WTC11 (cell line): ENCODE measurements around the gene KCNC4.

Experiments used
- CREB1 ChIP-seq: sonication (generic); formaldehyde crosslinking; IDR thresholded peaks from 2 replicates; pipeline ENCODE4 v1.8.0; 2023; ENCODE audit warnings: mild to moderate bottlenecking, missing genetic modification reagents
- IRF2 ChIP-seq: sonication (generic); formaldehyde crosslinking; IDR thresholded peaks from 2 replicates; pipeline ENCODE4 v1.8.0; 2022; ENCODE audit warnings: low read depth, missing genetic modification reagents, borderline replicate concordance
- NR2C2 ChIP-seq: sonication (generic); formaldehyde crosslinking; IDR thresholded peaks from 2 replicates; pipeline ENCODE4 v1.8.0; 2022; ENCODE audit warnings: mild to moderate bottlenecking, missing genetic modification reagents
- TP53 ChIP-seq: sonication (generic); formaldehyde crosslinking; IDR thresholded peaks from 2 replicates; pipeline ENCODE4 v1.8.1; 2023; ENCODE audit warnings: mild to moderate bottlenecking, missing genetic modification reagents
- ZNF138 ChIP-seq: sonication (generic); formaldehyde crosslinking; conservative IDR thresholded peaks from 2 replicates; pipeline ENCODE4 v1.8.1; 2022; ENCODE audit warnings: mild to moderate bottlenecking, moderate library complexity, missing genetic modification reagents
- ZNF317 ChIP-seq: sonication (generic); formaldehyde crosslinking; IDR thresholded peaks from 2 replicates; pipeline ENCODE4 v1.8.1; 2023; ENCODE audit warnings: low read depth, mild to moderate bottlenecking, moderate library complexity, missing genetic modification reagents, borderline replicate concordance
- TF ChIP-seq, protein P1 (sequence below): fragments of 200-600 bp; IDR thresholded peaks from 2 replicates; pipeline ENCODE4 v1.8.0; 2022; ENCODE audit warnings: antibody characterized with exemption
- TF ChIP-seq, protein P2 (sequence below): sonication (generic); formaldehyde crosslinking; IDR thresholded peaks from 2 replicates; pipeline ENCODE4 v1.8.1; 2023; ENCODE audit warnings: mild to moderate bottlenecking, missing genetic modification reagents, moderate library complexity
- TF ChIP-seq, protein P3 (sequence below): sonication (generic); formaldehyde crosslinking; IDR thresholded peaks from 2 replicates; pipeline ENCODE4 v1.8.1; 2023; ENCODE audit warnings: mild to moderate bottlenecking, missing genetic modification reagents, moderate library complexity
- TF ChIP-seq, protein P4 (sequence below): sonication (generic); formaldehyde crosslinking; conservative IDR thresholded peaks from 2 replicates; pipeline ENCODE4 v1.8.1; 2022; ENCODE audit warnings: mild to moderate bottlenecking, missing genetic modification reagents
- TF ChIP-seq, protein P5 (sequence below): sonication (generic); formaldehyde crosslinking; IDR thresholded peaks from 2 replicates; pipeline ENCODE4 v1.8.0; 2022; ENCODE audit warnings: mild to moderate bottlenecking, missing genetic modification reagents
- TF ChIP-seq, protein P6 (sequence below): sonication (generic); formaldehyde crosslinking; IDR thresholded peaks from 2 replicates; pipeline ENCODE4 v1.8.1; 2022; ENCODE audit warnings: low read depth, missing genetic modification reagents, borderline replicate concordance
- TF ChIP-seq, protein P7 (sequence below): sonication (generic); formaldehyde crosslinking; IDR thresholded peaks from 2 replicates; pipeline ENCODE4 v1.8.1; 2023; ENCODE audit warnings: mild to moderate bottlenecking, moderate library complexity, missing genetic modification reagents

DNA sequence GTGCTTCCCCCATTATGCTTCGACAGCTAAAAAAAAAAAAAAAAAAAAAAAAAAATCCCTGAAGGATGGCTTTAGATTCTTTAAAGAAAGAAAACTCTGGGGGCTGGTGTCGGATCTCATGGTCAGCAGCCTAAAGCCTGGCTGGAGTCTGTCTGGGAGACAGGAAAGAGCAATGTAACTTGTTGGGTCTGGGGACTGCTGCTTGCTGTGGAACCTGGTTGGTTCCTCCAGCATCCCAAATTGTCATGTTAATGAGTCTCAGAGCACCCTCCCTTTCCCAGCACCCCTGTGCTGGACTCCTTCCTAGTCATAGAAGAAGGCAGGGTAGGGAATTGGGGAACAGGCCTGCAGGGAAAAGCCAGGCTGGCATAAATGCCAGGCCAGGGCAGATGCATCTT lies 3.0 kb downstream of the KCNC4 start:
- TF ChIP-seq, protein P1, sequence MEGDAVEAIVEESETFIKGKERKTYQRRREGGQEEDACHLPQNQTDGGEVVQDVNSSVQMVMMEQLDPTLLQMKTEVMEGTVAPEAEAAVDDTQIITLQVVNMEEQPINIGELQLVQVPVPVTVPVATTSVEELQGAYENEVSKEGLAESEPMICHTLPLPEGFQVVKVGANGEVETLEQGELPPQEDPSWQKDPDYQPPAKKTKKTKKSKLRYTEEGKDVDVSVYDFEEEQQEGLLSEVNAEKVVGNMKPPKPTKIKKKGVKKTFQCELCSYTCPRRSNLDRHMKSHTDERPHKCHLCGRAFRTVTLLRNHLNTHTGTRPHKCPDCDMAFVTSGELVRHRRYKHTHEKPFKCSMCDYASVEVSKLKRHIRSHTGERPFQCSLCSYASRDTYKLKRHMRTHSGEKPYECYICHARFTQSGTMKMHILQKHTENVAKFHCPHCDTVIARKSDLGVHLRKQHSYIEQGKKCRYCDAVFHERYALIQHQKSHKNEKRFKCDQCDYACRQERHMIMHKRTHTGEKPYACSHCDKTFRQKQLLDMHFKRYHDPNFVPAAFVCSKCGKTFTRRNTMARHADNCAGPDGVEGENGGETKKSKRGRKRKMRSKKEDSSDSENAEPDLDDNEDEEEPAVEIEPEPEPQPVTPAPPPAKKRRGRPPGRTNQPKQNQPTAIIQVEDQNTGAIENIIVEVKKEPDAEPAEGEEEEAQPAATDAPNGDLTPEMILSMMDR = no peak
- no peak for TF ChIP-seq IRF2 (CRISPR knock-in tag)
- TF ChIP-seq CREB1 = no peak
- TF ChIP-seq TP53 (CRISPR knock-in tag) = no peak
- TF ChIP-seq, protein P2, sequence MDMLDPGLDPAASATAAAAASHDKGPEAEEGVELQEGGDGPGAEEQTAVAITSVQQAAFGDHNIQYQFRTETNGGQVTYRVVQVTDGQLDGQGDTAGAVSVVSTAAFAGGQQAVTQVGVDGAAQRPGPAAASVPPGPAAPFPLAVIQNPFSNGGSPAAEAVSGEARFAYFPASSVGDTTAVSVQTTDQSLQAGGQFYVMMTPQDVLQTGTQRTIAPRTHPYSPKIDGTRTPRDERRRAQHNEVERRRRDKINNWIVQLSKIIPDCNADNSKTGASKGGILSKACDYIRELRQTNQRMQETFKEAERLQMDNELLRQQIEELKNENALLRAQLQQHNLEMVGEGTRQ (CRISPR knock-in tag) = no peak
- no peak for TF ChIP-seq ZNF138 (CRISPR knock-in tag)
- TF ChIP-seq, protein P3, sequence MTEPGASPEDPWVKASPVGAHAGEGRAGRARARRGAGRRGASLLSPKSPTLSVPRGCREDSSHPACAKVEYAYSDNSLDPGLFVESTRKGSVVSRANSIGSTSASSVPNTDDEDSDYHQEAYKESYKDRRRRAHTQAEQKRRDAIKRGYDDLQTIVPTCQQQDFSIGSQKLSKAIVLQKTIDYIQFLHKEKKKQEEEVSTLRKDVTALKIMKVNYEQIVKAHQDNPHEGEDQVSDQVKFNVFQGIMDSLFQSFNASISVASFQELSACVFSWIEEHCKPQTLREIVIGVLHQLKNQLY (CRISPR knock-in tag) = no peak
- TF ChIP-seq, protein P4, sequence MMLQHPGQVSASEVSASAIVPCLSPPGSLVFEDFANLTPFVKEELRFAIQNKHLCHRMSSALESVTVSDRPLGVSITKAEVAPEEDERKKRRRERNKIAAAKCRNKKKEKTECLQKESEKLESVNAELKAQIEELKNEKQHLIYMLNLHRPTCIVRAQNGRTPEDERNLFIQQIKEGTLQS (CRISPR knock-in tag) = no peak
- TF ChIP-seq NR2C2 = no peak
- TF ChIP-seq, protein P5, sequence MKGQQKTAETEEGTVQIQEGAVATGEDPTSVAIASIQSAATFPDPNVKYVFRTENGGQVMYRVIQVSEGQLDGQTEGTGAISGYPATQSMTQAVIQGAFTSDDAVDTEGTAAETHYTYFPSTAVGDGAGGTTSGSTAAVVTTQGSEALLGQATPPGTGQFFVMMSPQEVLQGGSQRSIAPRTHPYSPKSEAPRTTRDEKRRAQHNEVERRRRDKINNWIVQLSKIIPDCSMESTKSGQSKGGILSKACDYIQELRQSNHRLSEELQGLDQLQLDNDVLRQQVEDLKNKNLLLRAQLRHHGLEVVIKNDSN = no peak
- no peak for TF ChIP-seq ZNF317 (CRISPR knock-in tag)
- TF ChIP-seq, protein P6, sequence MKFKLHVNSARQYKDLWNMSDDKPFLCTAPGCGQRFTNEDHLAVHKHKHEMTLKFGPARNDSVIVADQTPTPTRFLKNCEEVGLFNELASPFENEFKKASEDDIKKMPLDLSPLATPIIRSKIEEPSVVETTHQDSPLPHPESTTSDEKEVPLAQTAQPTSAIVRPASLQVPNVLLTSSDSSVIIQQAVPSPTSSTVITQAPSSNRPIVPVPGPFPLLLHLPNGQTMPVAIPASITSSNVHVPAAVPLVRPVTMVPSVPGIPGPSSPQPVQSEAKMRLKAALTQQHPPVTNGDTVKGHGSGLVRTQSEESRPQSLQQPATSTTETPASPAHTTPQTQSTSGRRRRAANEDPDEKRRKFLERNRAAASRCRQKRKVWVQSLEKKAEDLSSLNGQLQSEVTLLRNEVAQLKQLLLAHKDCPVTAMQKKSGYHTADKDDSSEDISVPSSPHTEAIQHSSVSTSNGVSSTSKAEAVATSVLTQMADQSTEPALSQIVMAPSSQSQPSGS (CRISPR knock-in tag) = no peak
- TF ChIP-seq, protein P7, sequence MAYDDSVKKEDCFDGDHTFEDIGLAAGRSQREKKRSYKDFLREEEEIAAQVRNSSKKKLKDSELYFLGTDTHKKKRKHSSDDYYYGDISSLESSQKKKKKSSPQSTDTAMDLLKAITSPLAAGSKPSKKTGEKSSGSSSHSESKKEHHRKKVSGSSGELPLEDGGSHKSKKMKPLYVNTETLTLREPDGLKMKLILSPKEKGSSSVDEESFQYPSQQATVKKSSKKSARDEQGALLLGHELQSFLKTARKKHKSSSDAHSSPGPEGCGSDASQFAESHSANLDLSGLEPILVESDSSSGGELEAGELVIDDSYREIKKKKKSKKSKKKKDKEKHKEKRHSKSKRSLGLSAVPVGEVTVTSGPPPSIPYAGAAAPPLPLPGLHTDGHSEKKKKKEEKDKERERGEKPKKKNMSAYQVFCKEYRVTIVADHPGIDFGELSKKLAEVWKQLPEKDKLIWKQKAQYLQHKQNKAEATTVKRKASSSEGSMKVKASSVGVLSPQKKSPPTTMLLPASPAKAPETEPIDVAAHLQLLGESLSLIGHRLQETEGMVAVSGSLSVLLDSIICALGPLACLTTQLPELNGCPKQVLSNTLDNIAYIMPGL (CRISPR knock-in tag) = no peak
